ENCODE measurements around the gene DLL4. TPM values are rescaled to one million over a fixed set of nuclear protein-coding genes. Genes with fewer than 3 reads are reported as not detected.

The DLL4 gene
- total RNA-seq, 4 donors from 2014 or later = 4.0 to 8.3 (median 5.1) TPM

GRCh38 chr15:40933517-40933902, 4.4 kb downstream of the DLL4 start:
- intact Hi-C loops (cut with DNase I; ENCODE audit: low total_unique reads) = loop anchor here (10.0 kb wide), 1 partner anchor 81 kb away; no protein-coding TSS in a partner anchor

GRCh38 chr15:40934457-40934856, 5.3 kb downstream of the DLL4 start:
- intact Hi-C loops (cut with DNase I; ENCODE audit: low total_unique reads) = loop anchor here (10.0 kb wide), 1 partner anchor 80 kb away; no protein-coding TSS in a partner anchor
- WGBS, 2 donors = 84 to 93% methylated on average over 6 of the region's 6 CpGs
- TF ChIP-seq POLR2A (IDR thresholded peaks at IDR 0.05) (no peak), CTCF (IDR thresholded peaks at IDR 0.05) (no peak)
- no peak overlapping the region for H3K4me3 ChIP-seq (ENCODE audit: low read depth, poor library complexity, severe bottlenecking)
- no peak for DNase-seq (ENCODE audit: low spot score in 2 of 2)

More at GRCh38 chr15:40933517-40933902, 4.4 kb downstream of the DLL4 start:
- TF ChIP-seq CTCF (IDR thresholded peaks at IDR 0.05) (no peak), POLR2A (IDR thresholded peaks at IDR 0.05) (no peak)
- 77% methylated on average over 3 of the region's 3 CpGs for WGBS, 2 donors
- DNase-seq (ENCODE audit: low spot score in 2 of 2) = no peak
- no peak overlapping the region for H3K4me3 ChIP-seq (ENCODE audit: low read depth, poor library complexity, severe bottlenecking)

- intact Hi-C loops (cut with DNase I; ENCODE audit: low total_unique reads) = loop anchor here (10.0 kb wide), 1 partner anchor 79 kb away; no protein-coding TSS in a partner anchor
- no peak for DNase-seq (ENCODE audit: low spot score in 2 of 2)
- TF ChIP-seq POLR2A (IDR thresholded peaks at IDR 0.05) (no peak), CTCF (IDR thresholded peaks at IDR 0.05) (no peak)
- 85 to 93% methylated on average over 24 to 27 of the region's 31 CpGs for WGBS, 2 donors
- no peak overlapping the region for H3K4me3 ChIP-seq (ENCODE audit: low read depth, poor library complexity, severe bottlenecking)
Observed at GRCh38 chr15:40936234-40936708, 7.1 kb downstream of the DLL4 start.

DNA sequence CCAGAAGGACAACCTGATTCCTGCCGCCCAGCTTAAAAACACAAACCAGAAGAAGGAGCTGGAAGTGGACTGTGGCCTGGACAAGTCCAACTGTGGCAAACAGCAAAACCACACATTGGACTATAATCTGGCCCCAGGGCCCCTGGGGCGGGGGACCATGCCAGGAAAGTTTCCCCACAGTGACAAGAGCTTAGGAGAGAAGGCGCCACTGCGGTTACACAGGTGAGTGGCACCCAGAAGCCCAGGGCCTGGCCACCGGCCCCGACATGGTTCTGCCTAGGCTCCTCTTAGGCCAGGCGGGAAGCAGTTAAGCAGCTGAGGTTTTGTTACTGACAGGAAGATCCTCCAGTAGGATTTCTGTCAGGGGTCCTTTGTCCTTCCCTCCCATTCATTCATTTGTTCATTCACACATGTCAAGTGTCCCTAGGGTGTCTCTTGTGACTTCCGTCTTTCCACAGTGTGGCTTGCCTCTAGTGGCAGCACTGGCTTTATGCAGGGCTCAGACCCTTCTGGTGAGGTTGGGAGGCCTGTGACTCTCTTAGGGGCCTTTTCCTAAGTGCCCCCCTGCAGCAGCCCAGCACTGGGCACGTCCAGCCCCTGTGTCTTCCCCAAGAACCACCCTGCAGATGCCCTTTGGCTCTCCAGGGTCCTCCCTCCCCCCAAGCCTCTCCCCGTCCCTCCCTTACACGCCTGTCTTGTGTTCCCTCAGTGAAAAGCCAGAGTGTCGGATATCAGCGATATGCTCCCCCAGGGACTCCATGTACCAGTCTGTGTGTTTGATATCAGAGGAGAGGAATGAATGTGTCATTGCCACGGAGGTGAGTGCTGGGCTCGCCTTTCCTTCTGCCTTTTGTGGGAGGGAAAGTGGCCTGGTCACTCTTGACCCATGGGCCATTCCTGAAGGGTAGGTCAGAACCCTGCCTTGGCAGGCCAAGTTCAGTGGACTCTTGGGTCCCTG, 7.8 kb downstream of the DLL4 start:
- intact Hi-C loops (cut with DNase I; ENCODE audit: low total_unique reads) = loop anchor here (10.0 kb wide), 1 partner anchor 78 kb away; no protein-coding TSS in a partner anchor
- H3K4me3 ChIP-seq (ENCODE audit: low read depth, poor library complexity, severe bottlenecking) = no peak overlapping the region
- TF ChIP-seq POLR2A (IDR thresholded peaks at IDR 0.05) = no peak
- TF ChIP-seq CTCF (IDR thresholded peaks at IDR 0.05) = no peak
- WGBS, 2 donors = 79 to 87% methylated on average over 15 of the region's 15 CpGs
- DNase-seq (ENCODE audit: low spot score in 2 of 2) = no peak

- H3K4me3 ChIP-seq (ENCODE audit: low read depth, poor library complexity, severe bottlenecking) = no peak overlapping the region
Observed at GRCh38 chr15:40937762-40938535, 8.8 kb downstream of the DLL4 start.

More at GRCh38 chr15:40937762-40938535, 8.8 kb downstream of the DLL4 start:
- no peak for DNase-seq (ENCODE audit: low spot score in 2 of 2)
- TF ChIP-seq CTCF (IDR thresholded peaks at IDR 0.05) (no peak), POLR2A (IDR thresholded peaks at IDR 0.05) (no peak)
- 65 to 68% methylated on average over 19 of the region's 19 CpGs for WGBS, 2 donors
- intact Hi-C loops (cut with DNase I; ENCODE audit: low total_unique reads) = loop anchor here (10.0 kb wide), 1 partner anchor 77 kb away; no protein-coding TSS in a partner anchor

All from lower leg skin (tissue), 4 donors.